Left ventricle myocardium inferior (tissue), 1 donor: ENCODE results near the gene NR3C2. TPM values are rescaled to one million over a fixed set of nuclear protein-coding genes. Genes with fewer than 3 reads are reported as not detected.

Experiments
- DNase-seq: peaks from one replicate; pipeline ENCODE4 v3.0.0-alpha.2; 2020
- H3K27ac ChIP-seq: fragments of 200-600 bp; replicated peaks from 2 replicates; pipeline ENCODE4 v1.8.0; 2021
- H3K27me3 ChIP-seq: fragments of 200-600 bp; 2 replicates; pipeline ENCODE4 v1.8.0; 2021; ENCODE audit warnings: low read depth
- H3K36me3 ChIP-seq: fragments of 200-600 bp; 2 replicates; pipeline ENCODE4 v1.8.0; 2021
- H3K4me1 ChIP-seq: fragments of 200-600 bp; 2 replicates; pipeline ENCODE4 v1.8.0; 2021
- H3K4me3 ChIP-seq: fragments of 200-600 bp; 2 replicates; pipeline ENCODE4 v1.8.0; 2021; ENCODE audit warnings: mild to moderate bottlenecking, moderate library complexity
- H3K9me3 ChIP-seq: fragments of 200-600 bp; replicated peaks from 2 replicates; pipeline ENCODE4 v1.8.0; 2021
- intact Hi-C: fragments of 100-400 bp; cut with micrococcal nuclease; formaldehyde crosslinking; loops from one replicate; pipeline ENCODE4 v1.11.0; 2022
- total RNA-seq: library from RNA; stranded (reverse); fragmentation: NEBNext Ultra II Directional; extraction: Animal tissue kit (Norgen Biotek cat#: 25700); gene quantifications from one replicate; pipeline ENCODE4 v1.2.1, GENCODE V29; 2021
- TF ChIP-seq, protein P1 (sequence below): fragments of 200-600 bp; IDR thresholded peaks from 2 replicates; pipeline ENCODE4 v1.8.0; 2021; ENCODE audit warnings: antibody characterized with exemption, mild to moderate bottlenecking, borderline replicate concordance
- donor health status: DM: no; HTN: yes; CAD: no; lungs with severe emphysema.

The NR3C2 gene
- total RNA-seq, 1 donor from 2014 or later: 23.9 TPM

DNA sequence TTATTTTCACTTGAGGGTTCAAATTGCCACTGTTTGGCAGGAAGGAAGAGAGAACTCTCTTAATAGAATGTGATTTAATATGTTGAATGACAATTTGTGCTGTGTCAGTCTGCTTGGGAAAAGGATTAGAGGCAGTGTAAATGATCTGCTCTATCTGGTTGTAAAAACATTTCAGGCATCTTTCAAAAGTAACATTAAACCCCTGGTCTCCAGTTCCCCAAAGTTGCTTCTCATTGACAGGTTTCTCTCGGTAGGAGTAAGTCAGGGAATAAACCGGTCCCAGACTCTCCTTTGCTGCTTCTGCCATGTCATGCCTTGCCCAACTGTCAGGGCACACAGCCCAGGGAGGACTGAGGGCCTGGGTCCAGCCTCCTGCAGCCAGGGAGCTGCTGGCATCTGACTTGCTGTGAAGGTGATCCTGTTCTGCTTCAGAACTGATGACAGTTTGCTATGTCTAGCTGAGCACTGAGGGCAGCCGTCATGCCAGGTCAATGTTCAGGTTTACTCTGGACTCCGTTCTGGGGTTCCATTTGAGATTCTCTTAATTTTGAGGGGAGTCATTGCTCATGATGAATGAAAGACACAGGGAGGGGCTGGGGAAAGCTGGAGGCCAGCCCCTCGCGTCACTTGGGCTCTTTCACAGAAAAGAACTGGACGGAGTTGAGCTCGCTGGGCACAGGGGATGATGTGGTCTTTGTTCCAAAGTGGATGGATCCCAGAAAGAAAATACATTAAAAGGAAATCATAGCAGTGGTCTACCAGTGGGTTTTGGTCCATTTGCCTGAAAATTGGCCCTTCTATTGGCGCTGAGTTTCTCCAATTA, 397.9 kb downstream of the NR3C2 start:
- Histone ChIP-seq H3K9me3 (no peaks in the 10 kb centered on the region), H3K36me3 (peaks cover 12% of the 10 kb centered on the region), H3K27ac (peak overlapping the region; percentile 91), H3K27me3 (no peaks in the 10 kb centered on the region), H3K4me3 (peak overlapping the region; percentile 43), H3K4me1 (peaks cover 76% of the 10 kb centered on the region)
- intact Hi-C loops: no loop called here
- peak; percentile 76 for DNase-seq
- TF ChIP-seq, protein P1, sequence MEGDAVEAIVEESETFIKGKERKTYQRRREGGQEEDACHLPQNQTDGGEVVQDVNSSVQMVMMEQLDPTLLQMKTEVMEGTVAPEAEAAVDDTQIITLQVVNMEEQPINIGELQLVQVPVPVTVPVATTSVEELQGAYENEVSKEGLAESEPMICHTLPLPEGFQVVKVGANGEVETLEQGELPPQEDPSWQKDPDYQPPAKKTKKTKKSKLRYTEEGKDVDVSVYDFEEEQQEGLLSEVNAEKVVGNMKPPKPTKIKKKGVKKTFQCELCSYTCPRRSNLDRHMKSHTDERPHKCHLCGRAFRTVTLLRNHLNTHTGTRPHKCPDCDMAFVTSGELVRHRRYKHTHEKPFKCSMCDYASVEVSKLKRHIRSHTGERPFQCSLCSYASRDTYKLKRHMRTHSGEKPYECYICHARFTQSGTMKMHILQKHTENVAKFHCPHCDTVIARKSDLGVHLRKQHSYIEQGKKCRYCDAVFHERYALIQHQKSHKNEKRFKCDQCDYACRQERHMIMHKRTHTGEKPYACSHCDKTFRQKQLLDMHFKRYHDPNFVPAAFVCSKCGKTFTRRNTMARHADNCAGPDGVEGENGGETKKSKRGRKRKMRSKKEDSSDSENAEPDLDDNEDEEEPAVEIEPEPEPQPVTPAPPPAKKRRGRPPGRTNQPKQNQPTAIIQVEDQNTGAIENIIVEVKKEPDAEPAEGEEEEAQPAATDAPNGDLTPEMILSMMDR: no peak

DNA sequence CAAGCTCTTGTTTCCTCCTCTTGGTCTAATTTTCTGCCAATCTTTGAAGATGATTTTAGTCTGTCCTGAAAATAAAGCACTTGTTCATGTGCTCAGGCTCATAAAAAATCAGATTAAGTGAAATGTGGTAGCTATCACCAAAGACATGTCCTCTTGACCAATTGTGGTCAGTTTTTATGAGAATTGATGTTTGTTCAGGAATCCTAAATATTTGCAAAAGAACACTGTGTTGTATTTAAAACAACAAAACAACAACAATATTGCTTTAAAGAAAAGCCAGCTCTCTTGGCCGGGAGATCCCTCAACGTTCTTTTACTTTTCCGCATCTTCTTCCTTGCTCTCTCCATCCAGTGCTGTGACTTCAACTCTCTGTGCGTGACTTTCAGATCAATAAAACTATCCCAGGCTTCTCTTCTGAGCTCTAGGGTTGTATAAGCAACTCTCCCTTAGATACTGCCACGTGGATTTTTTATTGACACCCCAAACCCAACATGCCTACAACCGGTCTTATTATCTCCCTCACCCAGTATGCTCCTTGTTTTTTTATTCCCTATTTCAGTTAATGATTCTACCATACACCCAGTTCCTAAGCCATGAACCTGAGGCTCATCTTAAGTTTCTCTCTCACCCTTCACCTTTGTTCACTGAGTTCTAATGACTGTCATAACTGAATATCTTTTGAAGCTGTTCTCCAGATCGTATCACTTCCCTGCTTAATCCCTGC, 400.4 kb downstream of the NR3C2 start:
- TF ChIP-seq, protein P1: no peak
- no peaks in the 10 kb centered on the region for H3K27me3 ChIP-seq
- no peak for DNase-seq
- no peaks in the 10 kb centered on the region for H3K9me3 ChIP-seq
- no peak overlapping the region for H3K4me3 ChIP-seq
- H3K36me3 ChIP-seq: peaks cover under 1% of the 10 kb centered on the region
- peak overlapping the region; percentile 52 for H3K27ac ChIP-seq
- intact Hi-C loops: no loop called here
- peaks cover 63% of the 10 kb centered on the region for H3K4me1 ChIP-seq

DNA sequence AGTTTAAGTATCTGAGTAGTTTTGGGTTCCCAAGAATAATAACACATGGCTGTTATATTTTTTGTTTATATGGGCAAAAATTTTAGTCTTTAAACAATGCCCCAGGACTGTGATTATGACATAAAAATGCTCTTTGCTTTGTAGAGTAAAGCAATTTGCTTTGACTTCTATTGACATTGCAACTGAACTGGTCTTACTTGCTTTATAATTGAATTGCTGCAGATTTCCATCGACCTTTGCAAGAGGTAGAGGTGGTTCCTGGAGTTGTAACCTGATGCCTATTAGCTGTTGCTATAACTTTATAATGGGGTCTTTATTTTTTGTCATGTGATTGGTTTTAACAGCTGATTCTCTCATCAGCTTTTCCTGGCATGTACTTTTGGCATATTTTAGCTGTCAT, 407.4 kb downstream of the NR3C2 start:
- Histone ChIP-seq H3K27ac (no peak overlapping the region), H3K36me3 (no peaks in the 10 kb centered on the region), H3K9me3 (no peaks in the 10 kb centered on the region), H3K4me3 (no peak overlapping the region), H3K27me3 (no peaks in the 10 kb centered on the region), H3K4me1 (peaks cover 48% of the 10 kb centered on the region)
- TF ChIP-seq, protein P1: no peak
- DNase-seq: no peak
- intact Hi-C loops: no loop called here

DNA sequence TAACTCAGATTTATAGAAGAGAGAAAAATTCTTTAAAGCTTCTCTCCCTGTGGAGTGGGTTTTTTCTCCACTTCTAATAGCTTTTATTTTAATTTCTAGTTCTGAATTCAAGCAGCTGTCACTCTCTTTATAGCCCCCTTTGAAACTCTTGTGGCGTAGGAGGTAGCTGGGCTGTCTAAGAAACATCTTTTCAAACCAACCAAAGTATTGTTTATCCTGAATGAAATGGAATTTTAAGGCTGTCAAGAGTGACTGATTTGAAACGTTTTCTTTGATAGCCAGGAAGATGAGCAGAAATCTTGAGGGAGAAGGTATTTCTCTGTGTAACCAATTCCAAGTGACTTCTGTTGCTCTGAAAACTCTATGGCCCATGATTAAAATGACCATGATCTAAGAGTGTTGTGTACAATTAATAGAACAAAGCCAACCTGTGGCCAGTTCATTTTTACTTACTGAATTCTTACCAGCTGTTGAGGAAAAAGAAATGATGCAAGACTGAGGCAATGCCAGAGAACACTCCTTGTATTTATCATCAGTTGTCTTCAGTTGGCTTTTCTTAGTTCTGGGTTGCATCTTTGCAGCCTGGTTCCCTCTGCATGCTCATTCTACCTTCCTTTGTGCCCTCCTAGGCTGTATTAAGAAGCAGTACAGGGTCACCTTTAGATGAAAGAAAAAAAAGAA, 411.9 kb downstream of the NR3C2 start:
- peak overlapping the region; percentile 33 for H3K27ac ChIP-seq
- H3K27me3 ChIP-seq: no peaks in the 10 kb centered on the region
- intact Hi-C loops: no loop called here
- peaks cover 48% of the 10 kb centered on the region for H3K4me1 ChIP-seq
- TF ChIP-seq, protein P1: no peak
- H3K4me3 ChIP-seq: no peak overlapping the region
- peaks cover 11% of the 10 kb centered on the region for H3K9me3 ChIP-seq
- DNase-seq: no peak
- H3K36me3 ChIP-seq: no peaks in the 10 kb centered on the region

DNA sequence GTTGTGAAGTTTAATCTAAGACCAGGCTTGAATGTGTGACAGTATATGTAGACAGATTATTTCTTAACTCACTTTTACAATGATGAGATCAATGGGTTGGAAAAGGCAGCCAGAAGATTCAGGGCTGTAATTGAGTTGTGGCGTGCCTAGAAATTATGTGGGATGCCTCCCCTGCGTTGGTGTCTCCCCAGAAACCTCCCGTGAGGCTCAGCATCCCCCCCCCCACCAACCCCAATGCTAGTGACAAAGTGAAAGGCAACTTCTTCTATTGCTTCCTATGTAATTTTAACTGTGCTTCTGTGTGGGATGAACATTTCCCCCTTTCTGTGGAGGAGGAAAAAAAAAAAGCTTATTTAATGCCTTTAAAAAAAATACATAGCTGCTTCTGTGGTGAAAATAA, 412.4 kb downstream of the NR3C2 start:
- peaks cover 11% of the 10 kb centered on the region for H3K9me3 ChIP-seq
- peak overlapping the region; percentile 33 for H3K27ac ChIP-seq
- H3K36me3 ChIP-seq: no peaks in the 10 kb centered on the region
- peaks cover 43% of the 10 kb centered on the region for H3K4me1 ChIP-seq
- H3K27me3 ChIP-seq: no peaks in the 10 kb centered on the region
- TF ChIP-seq, protein P1: no peak
- no peak overlapping the region for H3K4me3 ChIP-seq
- intact Hi-C loops: no loop called here
- DNase-seq: no peak
